ENCODE results near the gene SLC41A1. TPM values are rescaled to one million over a fixed set of nuclear protein-coding genes. Genes with fewer than 3 reads are reported as not detected.
A peak's percentile ranks its signal among the peaks of the same experiment; 100 is the strongest.

Gene SLC41A1
- total RNA-seq, 1 donor from 2014 or later: 22.4 TPM

- no peaks in the 10 kb centered on the region for H3K79me2 ChIP-seq (ENCODE audit: insufficient read depth, low read length)
- H3K4me1 Mint-ChIP-seq (ENCODE audit: low read depth, unreplicated experiment): peaks cover 1% of the 10 kb centered on the region
- H3K4me1 ChIP-seq (ENCODE audit: insufficient read depth, low read length): peaks cover 10% of the 10 kb centered on the region
- no peak overlapping the region for H3K4me2 ChIP-seq (ENCODE audit: low read length)
- no peak overlapping the region for H3K4me3 ChIP-seq (ENCODE audit: insufficient read depth, low read depth, low read length)
- no peak overlapping the region for H3K27ac ChIP-seq (ENCODE audit: low read depth, low read length)
- H3K36me3 ChIP-seq (ENCODE audit: insufficient read depth, low read length): no peaks in the 10 kb centered on the region
- FAIRE-seq: no peak
- H3K36me3 Mint-ChIP-seq (ENCODE audit: low read depth, unreplicated experiment): no peaks in the 10 kb centered on the region
- H3K27me3 Mint-ChIP-seq (ENCODE audit: low read depth, unreplicated experiment): peaks cover 6% of the 10 kb centered on the region
- TF ChIP-seq, protein P1, sequence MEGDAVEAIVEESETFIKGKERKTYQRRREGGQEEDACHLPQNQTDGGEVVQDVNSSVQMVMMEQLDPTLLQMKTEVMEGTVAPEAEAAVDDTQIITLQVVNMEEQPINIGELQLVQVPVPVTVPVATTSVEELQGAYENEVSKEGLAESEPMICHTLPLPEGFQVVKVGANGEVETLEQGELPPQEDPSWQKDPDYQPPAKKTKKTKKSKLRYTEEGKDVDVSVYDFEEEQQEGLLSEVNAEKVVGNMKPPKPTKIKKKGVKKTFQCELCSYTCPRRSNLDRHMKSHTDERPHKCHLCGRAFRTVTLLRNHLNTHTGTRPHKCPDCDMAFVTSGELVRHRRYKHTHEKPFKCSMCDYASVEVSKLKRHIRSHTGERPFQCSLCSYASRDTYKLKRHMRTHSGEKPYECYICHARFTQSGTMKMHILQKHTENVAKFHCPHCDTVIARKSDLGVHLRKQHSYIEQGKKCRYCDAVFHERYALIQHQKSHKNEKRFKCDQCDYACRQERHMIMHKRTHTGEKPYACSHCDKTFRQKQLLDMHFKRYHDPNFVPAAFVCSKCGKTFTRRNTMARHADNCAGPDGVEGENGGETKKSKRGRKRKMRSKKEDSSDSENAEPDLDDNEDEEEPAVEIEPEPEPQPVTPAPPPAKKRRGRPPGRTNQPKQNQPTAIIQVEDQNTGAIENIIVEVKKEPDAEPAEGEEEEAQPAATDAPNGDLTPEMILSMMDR (IDR thresholded peaks at IDR 0.05; ENCODE audit: insufficient read depth, low read depth, low read length): no peak
- no peak for TF ChIP-seq EZH2 (IDR thresholded peaks at IDR 0.05; ENCODE audit: insufficient read depth, low read length)
- H3K9ac ChIP-seq (ENCODE audit: low read length): no peak overlapping the region
- no peak for DNase-seq (ENCODE audit: low read depth)
- no peak overlapping the region for H3K27ac Mint-ChIP-seq (ENCODE audit: unreplicated experiment)
- H3K27me3 ChIP-seq (ENCODE audit: insufficient read depth, low read length): peaks cover 2% of the 10 kb centered on the region
- no peaks in the 10 kb centered on the region for H3K9me3 Mint-ChIP-seq (ENCODE audit: unreplicated experiment)
- no peaks in the 10 kb centered on the region for H3K9me3 ChIP-seq (ENCODE audit: insufficient read depth, low read depth, low read length)
- no peak overlapping the region for H3K4me3 Mint-ChIP-seq (ENCODE audit: unreplicated experiment)
- no peaks in the 10 kb centered on the region for H4K20me1 ChIP-seq (ENCODE audit: insufficient read depth, low read length)
- no peak overlapping the region for H2AFZ ChIP-seq (ENCODE audit: low read depth, low read length)
Measured at GRCh38 chr1:205780335-205780734, 32.7 kb downstream of the SLC41A1 start.

GRCh38 chr1:205777994-205778393, 35.0 kb downstream of the SLC41A1 start:
- Mint-ChIP-seq H3K27me3 (ENCODE audit: low read depth, unreplicated experiment) (peaks cover 3% of the 10 kb centered on the region), H3K27ac (ENCODE audit: unreplicated experiment) (no peak overlapping the region), H3K4me3 (ENCODE audit: unreplicated experiment) (no peak overlapping the region), H3K36me3 (ENCODE audit: low read depth, unreplicated experiment) (no peaks in the 10 kb centered on the region), H3K4me1 (ENCODE audit: low read depth, unreplicated experiment) (peaks cover 2% of the 10 kb centered on the region), H3K9me3 (ENCODE audit: unreplicated experiment) (no peaks in the 10 kb centered on the region)
- Histone ChIP-seq H3K27me3 (ENCODE audit: insufficient read depth, low read length) (peaks cover 8% of the 10 kb centered on the region), H3K9me3 (ENCODE audit: insufficient read depth, low read depth, low read length) (no peaks in the 10 kb centered on the region), H3K27ac (ENCODE audit: low read depth, low read length) (no peak overlapping the region), H3K9ac (ENCODE audit: low read length) (no peak overlapping the region), H4K20me1 (ENCODE audit: insufficient read depth, low read length) (no peaks in the 10 kb centered on the region), H2AFZ (ENCODE audit: low read depth, low read length) (no peak overlapping the region), H3K79me2 (ENCODE audit: insufficient read depth, low read length) (no peaks in the 10 kb centered on the region), H3K4me2 (ENCODE audit: low read length) (no peak overlapping the region), H3K36me3 (ENCODE audit: insufficient read depth, low read length) (no peaks in the 10 kb centered on the region), H3K4me3 (ENCODE audit: insufficient read depth, low read depth, low read length) (no peak overlapping the region), H3K4me1 (ENCODE audit: insufficient read depth, low read length) (peaks cover 4% of the 10 kb centered on the region)
- FAIRE-seq (no peak), DNase-seq (ENCODE audit: low read depth) (no peak)
- TF ChIP-seq, protein P1 (IDR thresholded peaks at IDR 0.05; ENCODE audit: insufficient read depth, low read depth, low read length): no peak
- no peak for TF ChIP-seq EZH2 (IDR thresholded peaks at IDR 0.05; ENCODE audit: insufficient read depth, low read length)

DNA sequence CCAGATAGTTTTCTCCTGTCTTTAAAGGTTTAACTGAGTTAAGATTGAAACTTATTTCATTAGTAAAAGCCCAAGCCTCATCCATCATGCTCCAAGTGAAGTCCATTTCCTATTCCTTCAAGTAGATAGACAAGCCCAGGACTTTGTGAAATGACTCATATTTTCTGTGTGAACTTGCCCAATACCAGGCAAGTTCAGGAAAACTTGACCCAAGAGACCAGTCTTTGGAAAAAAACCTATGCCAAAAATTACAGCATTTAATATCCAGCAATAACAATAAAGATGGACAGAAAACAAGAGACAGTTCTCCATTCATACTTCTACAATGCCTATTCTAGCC, 37.3 kb downstream of the SLC41A1 start:
- H3K9me3 Mint-ChIP-seq (ENCODE audit: unreplicated experiment): no peaks in the 10 kb centered on the region
- FAIRE-seq: no peak
- peaks cover 6% of the 10 kb centered on the region for H3K27me3 ChIP-seq (ENCODE audit: insufficient read depth, low read length)
- DNase-seq (ENCODE audit: low read depth): peak; percentile 25
- H3K27me3 Mint-ChIP-seq (ENCODE audit: low read depth, unreplicated experiment): peaks cover 3% of the 10 kb centered on the region
- no peaks in the 10 kb centered on the region for H3K36me3 Mint-ChIP-seq (ENCODE audit: low read depth, unreplicated experiment)
- H3K4me1 ChIP-seq (ENCODE audit: insufficient read depth, low read length): peaks cover 4% of the 10 kb centered on the region
- no peak overlapping the region for H3K27ac ChIP-seq (ENCODE audit: low read depth, low read length)
- H3K4me1 Mint-ChIP-seq (ENCODE audit: low read depth, unreplicated experiment): peaks cover 2% of the 10 kb centered on the region
- no peaks in the 10 kb centered on the region for H3K79me2 ChIP-seq (ENCODE audit: insufficient read depth, low read length)
- peak overlapping the region; percentile 97 for H3K4me3 Mint-ChIP-seq (ENCODE audit: unreplicated experiment)
- H3K4me3 ChIP-seq (ENCODE audit: insufficient read depth, low read depth, low read length): peak overlapping the region; percentile 80
- no peaks in the 10 kb centered on the region for H4K20me1 ChIP-seq (ENCODE audit: insufficient read depth, low read length)
- H3K36me3 ChIP-seq (ENCODE audit: insufficient read depth, low read length): no peaks in the 10 kb centered on the region
- no peak overlapping the region for H2AFZ ChIP-seq (ENCODE audit: low read depth, low read length)
- TF ChIP-seq, protein P1 (IDR thresholded peaks at IDR 0.05; ENCODE audit: insufficient read depth, low read depth, low read length): no peak
- no peak for TF ChIP-seq EZH2 (IDR thresholded peaks at IDR 0.05; ENCODE audit: insufficient read depth, low read length)
- H3K9ac ChIP-seq (ENCODE audit: low read length): peak overlapping the region; percentile 81
- peak overlapping the region; percentile 97 for H3K4me2 ChIP-seq (ENCODE audit: low read length)
- H3K27ac Mint-ChIP-seq (ENCODE audit: unreplicated experiment): no peak overlapping the region
- H3K9me3 ChIP-seq (ENCODE audit: insufficient read depth, low read depth, low read length): no peaks in the 10 kb centered on the region
